C4-2B (cell line): ENCODE data around the gene TMEM263.

Experiments
- H3K27ac ChIP-seq: fragments of 450-650 bp; 2 replicates; pipeline ENCODE4 v1.5.1; 2017
- CTCF ChIP-seq: fragments of 450-650 bp; conservative IDR thresholded peaks from 2 replicates; pipeline ENCODE4 v1.5.1; 2017; ENCODE audit warnings: mild to moderate bottlenecking
- ZFX ChIP-seq: fragments of 450-650 bp; IDR thresholded peaks from 2 replicates; pipeline ENCODE4 v1.6.1; 2017

TMEM263 gene

GRCh38 chr12:106955377-106956047 is at the start of gene TMEM263:
TSS of gene TMEM263 (plus strand) at chr12:106955907. CDS start at chr12:106967117, 11,210 bp downstream.
- peak within 1 kb of the TSS; percentile 75 for H3K27ac ChIP-seq
- peak; percentile 52; the same call in 1 of the 2 replicates for TF ChIP-seq ZFX
- TF ChIP-seq CTCF: no peak

- H3K27ac ChIP-seq: no peak overlapping the region
- TF ChIP-seq CTCF (no peak), ZFX (no peak)
These were observed 49.0 kb upstream of the TMEM263 start for GRCh38 chr12:106906715-106907114.

- TF ChIP-seq CTCF: peak; percentile 41
- no peak for TF ChIP-seq ZFX
- no peak overlapping the region for H3K27ac ChIP-seq
These were observed 48.3 kb upstream of the TMEM263 start for GRCh38 chr12:106907411-106907810.

GRCh38 chr12:106907846-106908245 is 47.9 kb upstream of the TMEM263 start:
- H3K27ac ChIP-seq: no peak overlapping the region
- no peak for TF ChIP-seq CTCF
- no peak for TF ChIP-seq ZFX

- no peak overlapping the region for H3K27ac ChIP-seq
- TF ChIP-seq ZFX: no peak
- TF ChIP-seq CTCF: no peak
These were observed 47.1 kb upstream of the TMEM263 start for GRCh38 chr12:106908561-106908960.

- no peak overlapping the region for H3K27ac ChIP-seq
- TF ChIP-seq CTCF: no peak
- TF ChIP-seq ZFX: no peak
These were observed 45.5 kb upstream of the TMEM263 start for GRCh38 chr12:106910202-106910601.

- TF ChIP-seq ZFX: no peak
- TF ChIP-seq CTCF: no peak
- H3K27ac ChIP-seq: no peak overlapping the region
These were observed 44.1 kb upstream of the TMEM263 start for GRCh38 chr12:106911581-106911980.
